Transverse colon (tissue), 3 donors: ENCODE data around the gene SPDYE3.

ENCODE experiments used
- EP300 ChIP-seq: sonication (generic); formaldehyde crosslinking; IDR thresholded peaks from one replicate; pipeline ENCODE4 v1.6.1; 2017; ENCODE audit warnings: antibody characterized with exemption, low read depth
- POLR2A ChIP-seq: fragments of 450-650 bp; IDR thresholded peaks from one replicate; pipeline ENCODE4 v1.6.1; 2016; ENCODE audit warnings: antibody characterized with exemption, mild to moderate bottlenecking, moderate library complexity
- TF ChIP-seq, protein P1 (sequence below), 5 experiments: fragments of 200-600 bp in 3 of 5; fragments of 450-650 bp in 2 of 5; sonication (generic) in 3 of 5; IDR thresholded peaks; 1 replicate in 2 of 5; 2 replicates in 3 of 5; pipeline ENCODE4 v1.5.1; 2016 to 2017; ENCODE audit warnings: antibody characterized with exemption in 5 of 5, inconsistent platforms in 3 of 5, mild to moderate bottlenecking in 2 of 5, moderate library complexity in 1 of 5

DNA sequence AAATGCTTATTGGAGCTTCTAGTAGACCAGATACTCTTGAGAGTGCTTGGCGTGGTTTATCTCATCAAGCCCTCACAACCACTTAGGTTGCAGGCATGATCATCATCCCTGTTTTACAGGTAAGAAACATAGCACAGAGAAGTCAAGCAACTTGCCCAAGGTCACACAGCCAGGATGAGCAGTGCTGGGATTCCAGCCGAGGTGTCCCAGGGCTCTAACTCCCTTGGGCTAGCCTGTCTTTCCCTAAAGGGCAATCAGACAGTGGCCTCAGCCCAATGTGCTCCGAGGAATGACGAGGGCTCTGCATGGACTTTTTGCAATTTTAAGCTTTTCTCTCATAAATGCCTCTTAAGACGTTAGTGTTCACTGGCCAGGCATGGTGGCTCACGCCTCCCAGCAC is 39.9 kb upstream of the SPDYE3 start:
- TF ChIP-seq, protein P1, sequence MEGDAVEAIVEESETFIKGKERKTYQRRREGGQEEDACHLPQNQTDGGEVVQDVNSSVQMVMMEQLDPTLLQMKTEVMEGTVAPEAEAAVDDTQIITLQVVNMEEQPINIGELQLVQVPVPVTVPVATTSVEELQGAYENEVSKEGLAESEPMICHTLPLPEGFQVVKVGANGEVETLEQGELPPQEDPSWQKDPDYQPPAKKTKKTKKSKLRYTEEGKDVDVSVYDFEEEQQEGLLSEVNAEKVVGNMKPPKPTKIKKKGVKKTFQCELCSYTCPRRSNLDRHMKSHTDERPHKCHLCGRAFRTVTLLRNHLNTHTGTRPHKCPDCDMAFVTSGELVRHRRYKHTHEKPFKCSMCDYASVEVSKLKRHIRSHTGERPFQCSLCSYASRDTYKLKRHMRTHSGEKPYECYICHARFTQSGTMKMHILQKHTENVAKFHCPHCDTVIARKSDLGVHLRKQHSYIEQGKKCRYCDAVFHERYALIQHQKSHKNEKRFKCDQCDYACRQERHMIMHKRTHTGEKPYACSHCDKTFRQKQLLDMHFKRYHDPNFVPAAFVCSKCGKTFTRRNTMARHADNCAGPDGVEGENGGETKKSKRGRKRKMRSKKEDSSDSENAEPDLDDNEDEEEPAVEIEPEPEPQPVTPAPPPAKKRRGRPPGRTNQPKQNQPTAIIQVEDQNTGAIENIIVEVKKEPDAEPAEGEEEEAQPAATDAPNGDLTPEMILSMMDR (IDR thresholded peaks at IDR 0.05): no peak
- no peak for TF ChIP-seq EP300
- no peak for TF ChIP-seq POLR2A
